Effector memory CD8-positive, alpha-beta T cell (primary cell): ENCODE measurements around the gene NEIL3.

Source experiments
- ATAC-seq: fragments of 150-1000 bp; cut with Tn5 transposase; replicated peaks from 2 replicates; pipeline ENCODE4 v1.10.0; 2021; ENCODE audit warnings: mild to moderate bottlenecking, moderate library complexity
- DNase-seq, 3 experiments: peaks; one replicate each; pipeline ENCODE4 v3.0.0; 2021
- H3K27ac Mint-ChIP-seq, 2 donors: one replicate each; pipeline ENCODE4 v1.8.0; 2022; ENCODE audit warnings: mild to moderate bottlenecking in 2 of 2, mixed read lengths in 2 of 2, moderate library complexity in 2 of 2
- H3K27me3 Mint-ChIP-seq, 2 donors: one replicate each; pipeline ENCODE4 v1.8.0; 2022; ENCODE audit warnings: mixed read lengths in 2 of 2
- H3K36me3 Mint-ChIP-seq: one replicate; pipeline ENCODE4 v1.8.0; 2022; ENCODE audit warnings: mild to moderate bottlenecking, moderate library complexity, mixed read lengths; ENCODE audit not compliant: insufficient read depth
- H3K4me1 Mint-ChIP-seq, 2 donors: one replicate each; pipeline ENCODE4 v1.8.0; 2022; ENCODE audit warnings: low read depth in 2 of 2, mixed read lengths in 2 of 2
- H3K4me3 Mint-ChIP-seq, 2 donors: one replicate each; pipeline ENCODE4 v1.8.0; 2022; ENCODE audit warnings: mild to moderate bottlenecking in 2 of 2, mixed read lengths in 2 of 2, moderate library complexity in 2 of 2
- H3K9me3 Mint-ChIP-seq, 2 donors: one replicate each; pipeline ENCODE4 v1.8.0; 2022; ENCODE audit warnings: mixed read lengths in 2 of 2

NEIL3 gene

DNA sequence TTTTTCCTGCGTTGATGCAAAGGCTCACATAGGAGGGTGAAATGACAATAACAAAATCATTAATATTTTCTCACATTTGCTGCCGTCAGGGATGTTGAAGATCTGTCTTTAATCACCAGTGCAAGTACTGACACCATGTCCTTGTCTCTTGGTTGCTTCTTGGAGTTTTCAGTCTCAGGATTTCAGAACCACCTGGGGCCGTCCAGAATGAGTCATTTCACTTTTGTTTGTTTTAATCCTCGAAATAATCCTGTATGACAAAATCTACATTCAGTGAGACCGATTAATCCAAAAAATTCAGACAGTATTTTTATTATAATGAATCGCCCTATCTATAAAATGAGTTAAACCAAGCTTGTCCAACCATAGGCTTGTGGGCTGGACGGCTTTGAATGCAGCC is 47.2 kb downstream of the NEIL3 start:
- DNase-seq (no peak), ATAC-seq (no peak)
- Mint-ChIP-seq H3K9me3 (no peaks in the 10 kb centered on the region), H3K27ac (no peak overlapping the region), H3K4me3 (no peak overlapping the region), H3K4me1 (no peaks in the 10 kb centered on the region), H3K36me3 (no peaks in the 10 kb centered on the region), H3K27me3 (no peaks in the 10 kb centered on the region)

DNA sequence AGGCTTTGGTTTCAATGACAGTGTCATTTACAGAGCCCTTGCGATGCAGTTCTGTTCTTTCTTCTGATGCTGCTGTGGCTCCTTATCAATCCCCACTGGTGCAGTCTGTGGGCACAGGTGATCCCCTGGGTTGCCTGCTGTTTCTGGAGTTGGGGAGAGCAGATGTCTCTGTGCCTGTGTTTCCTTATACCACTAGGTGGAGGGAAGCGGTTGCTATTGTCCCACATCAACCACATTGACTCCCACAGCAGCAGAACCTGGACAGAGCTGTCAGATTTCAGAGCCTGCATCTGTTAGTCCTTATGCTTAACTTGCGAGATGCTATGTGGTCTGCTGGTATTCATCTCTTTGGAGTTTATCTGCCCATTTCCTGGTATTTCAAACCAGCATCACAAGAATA is 57.7 kb downstream of the NEIL3 start:
- no peaks in the 10 kb centered on the region for H3K36me3 Mint-ChIP-seq
- no peak for DNase-seq
- ATAC-seq = peak; percentile 54
- no peak overlapping the region for H3K4me3 Mint-ChIP-seq
- H3K4me1 Mint-ChIP-seq = no peaks in the 10 kb centered on the region
- peaks cover 0 to 6% of the 10 kb centered on the region in 2 donors for H3K9me3 Mint-ChIP-seq
- no peaks in the 10 kb centered on the region for H3K27me3 Mint-ChIP-seq
- H3K27ac Mint-ChIP-seq = peak overlapping the region in 1 of 2 donors; percentile 58

DNA sequence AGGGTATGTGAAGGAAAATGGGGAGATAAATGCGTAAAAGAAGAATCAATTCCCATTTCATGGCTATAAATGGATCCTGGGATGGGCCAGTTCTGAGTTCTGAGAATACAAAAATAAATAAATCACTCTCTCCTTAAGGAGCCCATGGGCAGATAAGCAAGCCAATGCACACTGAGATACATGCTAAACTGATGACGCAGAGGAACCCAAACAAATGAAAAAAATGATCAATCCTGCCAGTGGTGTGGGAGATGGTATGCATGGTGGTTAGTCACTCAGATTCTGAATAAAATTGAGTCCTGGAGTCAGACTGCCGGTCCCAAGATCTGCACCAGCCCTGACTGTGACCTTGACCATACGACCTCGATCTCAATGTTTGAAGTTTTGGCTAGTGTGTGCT is 59.7 kb downstream of the NEIL3 start:
- Mint-ChIP-seq H3K36me3 (peaks cover 3% of the 10 kb centered on the region), H3K4me1 (no peaks in the 10 kb centered on the region), H3K27ac (no peak overlapping the region), H3K27me3 (no peaks in the 10 kb centered on the region), H3K9me3 (peaks cover 0 to 6% of the 10 kb centered on the region in 2 donors), H3K4me3 (no peak overlapping the region)
- ATAC-seq (no peak), DNase-seq (no peak)

DNA sequence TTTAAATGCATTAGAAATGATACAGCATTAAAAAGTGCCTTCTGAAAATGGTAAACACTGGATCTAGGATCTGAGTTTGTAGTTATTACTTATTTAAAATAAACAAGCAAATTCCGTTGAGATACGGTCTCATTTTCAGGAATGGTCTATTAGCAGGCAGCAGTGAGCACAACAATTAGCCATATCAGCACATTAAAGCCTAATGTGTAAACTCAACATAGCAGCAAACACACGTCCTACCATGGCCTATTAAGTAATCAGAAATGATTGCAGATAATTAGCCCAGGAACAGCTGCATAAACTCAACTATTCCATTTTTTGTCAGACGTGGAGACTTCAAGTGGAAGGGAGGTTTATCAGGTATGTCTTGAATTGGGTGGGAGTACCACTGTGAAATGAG is 61.8 kb downstream of the NEIL3 start:
- no peak for DNase-seq
- Mint-ChIP-seq H3K4me3 (no peak overlapping the region), H3K36me3 (peaks cover 3% of the 10 kb centered on the region), H3K27ac (no peak overlapping the region), H3K27me3 (no peaks in the 10 kb centered on the region), H3K9me3 (peaks cover 0 to 6% of the 10 kb centered on the region in 2 donors), H3K4me1 (no peaks in the 10 kb centered on the region)
- no peak for ATAC-seq

DNA sequence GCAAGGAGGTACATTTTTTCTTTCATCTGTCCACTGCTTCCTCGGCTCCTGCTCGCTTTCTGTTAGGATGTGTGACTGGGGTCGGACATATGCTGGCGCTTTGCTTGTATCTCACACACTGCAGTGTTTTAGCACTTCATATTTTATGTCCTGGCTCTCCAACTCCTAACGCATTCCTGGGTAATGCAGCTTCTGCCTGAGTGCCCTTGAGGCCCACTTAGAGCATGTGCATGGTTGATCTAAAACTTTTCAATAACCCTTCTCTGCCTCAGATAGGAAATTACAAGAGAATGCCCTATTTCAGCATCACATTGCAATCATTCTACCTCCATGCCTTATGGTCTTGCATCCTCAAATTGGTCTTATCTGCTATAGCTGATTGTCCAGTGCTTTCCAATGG is 65.3 kb downstream of the NEIL3 start:
- Mint-ChIP-seq H3K36me3 (peaks cover 3% of the 10 kb centered on the region), H3K9me3 (no peaks in the 10 kb centered on the region), H3K4me1 (no peaks in the 10 kb centered on the region), H3K27me3 (no peaks in the 10 kb centered on the region), H3K27ac (no peak overlapping the region), H3K4me3 (no peak overlapping the region)
- no peak for ATAC-seq
- no peak for DNase-seq

DNA sequence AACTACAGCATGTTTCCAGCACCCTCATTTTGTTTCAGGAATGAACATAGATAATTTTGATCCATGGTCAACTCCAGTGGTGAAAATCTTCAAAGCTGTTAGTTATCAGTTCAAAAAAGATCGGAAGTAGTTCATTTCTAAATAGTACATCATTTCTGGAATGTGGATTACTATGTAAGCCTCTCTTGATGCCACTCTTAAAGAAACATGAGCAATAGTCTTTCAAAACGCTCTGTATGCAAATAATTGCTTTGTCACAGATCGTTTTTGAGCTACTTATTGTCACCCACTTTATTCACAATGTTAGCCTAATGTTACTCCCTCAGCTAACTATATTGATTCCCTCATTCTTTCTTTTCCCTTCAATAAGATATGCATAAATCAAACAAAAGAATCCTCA is 65.7 kb downstream of the NEIL3 start:
- Mint-ChIP-seq H3K36me3 (peaks cover 3% of the 10 kb centered on the region), H3K4me1 (no peaks in the 10 kb centered on the region), H3K9me3 (no peaks in the 10 kb centered on the region), H3K27ac (no peak overlapping the region), H3K27me3 (no peaks in the 10 kb centered on the region), H3K4me3 (no peak overlapping the region)
- ATAC-seq (no peak), DNase-seq (no peak)

DNA sequence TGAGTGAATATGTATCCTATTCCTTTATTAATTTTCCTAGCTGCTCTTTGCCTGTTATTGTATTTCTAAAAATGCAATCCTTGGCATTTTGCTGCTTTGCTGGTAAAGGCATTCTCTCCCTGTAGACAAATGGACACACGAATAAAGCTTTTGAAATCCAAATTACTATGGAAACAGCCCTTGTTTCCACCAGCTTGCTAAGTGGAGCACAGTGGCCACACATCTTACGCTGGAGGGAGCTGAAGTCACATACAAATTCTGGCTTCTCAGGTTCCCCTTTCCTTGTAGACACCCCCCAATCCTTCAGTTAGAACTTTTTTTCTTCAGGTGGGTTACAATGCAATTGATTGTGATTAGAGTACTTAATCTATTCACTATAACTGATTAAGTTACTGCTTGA is 66.3 kb downstream of the NEIL3 start:
- no peaks in the 10 kb centered on the region for H3K27me3 Mint-ChIP-seq
- no peak for ATAC-seq
- H3K9me3 Mint-ChIP-seq = no peaks in the 10 kb centered on the region
- peaks cover 3% of the 10 kb centered on the region for H3K36me3 Mint-ChIP-seq
- no peak overlapping the region for H3K27ac Mint-ChIP-seq
- H3K4me3 Mint-ChIP-seq = no peak overlapping the region
- no peak for DNase-seq
- no peaks in the 10 kb centered on the region for H3K4me1 Mint-ChIP-seq

DNA sequence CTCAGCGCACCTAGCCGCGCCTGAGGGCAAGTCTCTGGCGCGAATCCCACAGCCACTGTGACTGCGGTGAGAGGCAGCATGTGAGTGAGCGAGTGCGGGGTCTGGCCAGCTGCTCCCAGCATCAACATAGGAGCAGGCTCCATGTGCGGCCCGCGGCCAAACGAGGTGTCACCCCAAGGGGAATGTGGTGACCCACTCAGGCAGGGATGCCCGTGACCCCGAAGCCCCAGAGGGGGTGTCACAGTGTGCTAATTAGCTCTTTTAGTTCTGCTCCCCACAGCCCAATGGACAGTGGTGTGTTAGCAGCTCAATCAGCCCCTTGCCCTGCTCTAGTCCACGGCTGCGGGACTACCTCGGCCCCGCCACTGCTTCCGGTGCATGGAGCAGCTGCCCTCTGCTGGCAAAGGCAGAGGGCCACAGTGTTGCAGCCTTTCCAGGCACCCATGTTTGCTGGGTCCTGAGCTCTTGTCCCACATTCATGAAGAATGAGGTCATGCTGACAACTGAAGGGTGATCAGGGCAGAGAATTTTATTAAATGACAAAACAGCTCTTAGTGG is 71.1 kb downstream of the NEIL3 start:
- Mint-ChIP-seq H3K4me3 (no peak overlapping the region), H3K36me3 (no peaks in the 10 kb centered on the region), H3K4me1 (no peaks in the 10 kb centered on the region), H3K27me3 (peaks cover 7 to 27% of the 10 kb centered on the region in 2 donors), H3K9me3 (no peaks in the 10 kb centered on the region), H3K27ac (peak overlapping the region in 1 of 2 donors; percentile 21)
- DNase-seq = no peak
- ATAC-seq = no peak

DNA sequence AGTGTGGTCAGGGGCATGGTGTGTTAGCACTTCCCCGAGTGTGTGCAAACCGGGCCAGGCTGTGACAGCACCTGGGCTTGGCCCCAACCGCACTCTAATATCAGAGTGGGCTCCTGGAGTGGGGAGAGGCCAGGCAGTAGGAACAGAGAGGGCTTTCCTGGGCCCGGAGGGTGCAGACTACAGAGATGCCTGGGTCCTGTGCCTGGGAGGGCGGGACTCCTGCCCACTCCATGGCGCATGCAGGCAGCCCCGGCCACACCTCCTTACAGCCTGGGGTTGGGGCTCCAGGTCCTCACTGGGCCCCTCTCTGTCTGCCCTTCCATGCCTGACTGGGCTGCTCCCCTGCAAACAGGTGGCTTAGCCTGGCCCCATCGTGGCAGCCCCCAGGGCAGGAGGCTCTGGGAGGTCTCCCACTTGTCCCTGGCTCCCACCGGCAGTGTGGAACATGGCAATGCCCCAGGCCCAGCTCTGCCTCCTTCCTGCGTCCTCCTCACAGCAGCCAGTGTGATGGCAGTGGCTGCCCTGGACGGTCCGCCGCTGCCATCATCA is 72.2 kb downstream of the NEIL3 start:
- no peaks in the 10 kb centered on the region for H3K36me3 Mint-ChIP-seq
- no peaks in the 10 kb centered on the region for H3K9me3 Mint-ChIP-seq
- H3K4me3 Mint-ChIP-seq = no peak overlapping the region
- ATAC-seq = no peak
- DNase-seq = no peak
- peaks cover 7 to 27% of the 10 kb centered on the region in 2 donors for H3K27me3 Mint-ChIP-seq
- H3K27ac Mint-ChIP-seq = no peak overlapping the region
- H3K4me1 Mint-ChIP-seq = no peaks in the 10 kb centered on the region

DNA sequence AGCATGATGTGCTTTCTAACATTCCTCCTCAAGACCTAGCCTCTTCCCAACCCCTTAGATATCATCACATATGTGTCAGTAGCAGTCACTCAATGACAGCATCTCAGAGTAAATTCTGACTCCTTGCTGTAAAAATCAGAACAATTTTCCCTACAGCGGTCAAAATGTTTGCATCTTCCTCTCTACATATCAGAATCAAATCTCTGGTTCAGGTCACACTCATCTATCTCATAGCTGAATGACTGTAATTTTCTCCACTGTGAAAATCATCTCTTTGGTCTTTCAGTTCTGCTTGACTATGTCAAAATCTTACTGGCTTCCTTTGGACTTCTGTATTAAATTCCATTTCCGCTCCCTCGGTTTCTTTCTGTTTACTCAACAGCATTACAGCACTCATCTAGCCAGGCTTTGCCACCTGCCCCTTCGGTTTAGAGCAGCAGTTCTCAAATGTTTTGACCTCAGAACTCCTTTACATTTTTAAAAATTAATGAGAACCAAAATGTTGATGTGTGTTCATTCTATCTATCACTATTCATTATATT is 75.3 kb downstream of the NEIL3 start:
- H3K27me3 Mint-ChIP-seq = peaks cover 7 to 27% of the 10 kb centered on the region in 2 donors
- H3K9me3 Mint-ChIP-seq = no peaks in the 10 kb centered on the region
- ATAC-seq = no peak
- no peak overlapping the region for H3K27ac Mint-ChIP-seq
- no peak for DNase-seq
- no peaks in the 10 kb centered on the region for H3K4me1 Mint-ChIP-seq
- no peak overlapping the region for H3K4me3 Mint-ChIP-seq
- H3K36me3 Mint-ChIP-seq = no peaks in the 10 kb centered on the region

DNA sequence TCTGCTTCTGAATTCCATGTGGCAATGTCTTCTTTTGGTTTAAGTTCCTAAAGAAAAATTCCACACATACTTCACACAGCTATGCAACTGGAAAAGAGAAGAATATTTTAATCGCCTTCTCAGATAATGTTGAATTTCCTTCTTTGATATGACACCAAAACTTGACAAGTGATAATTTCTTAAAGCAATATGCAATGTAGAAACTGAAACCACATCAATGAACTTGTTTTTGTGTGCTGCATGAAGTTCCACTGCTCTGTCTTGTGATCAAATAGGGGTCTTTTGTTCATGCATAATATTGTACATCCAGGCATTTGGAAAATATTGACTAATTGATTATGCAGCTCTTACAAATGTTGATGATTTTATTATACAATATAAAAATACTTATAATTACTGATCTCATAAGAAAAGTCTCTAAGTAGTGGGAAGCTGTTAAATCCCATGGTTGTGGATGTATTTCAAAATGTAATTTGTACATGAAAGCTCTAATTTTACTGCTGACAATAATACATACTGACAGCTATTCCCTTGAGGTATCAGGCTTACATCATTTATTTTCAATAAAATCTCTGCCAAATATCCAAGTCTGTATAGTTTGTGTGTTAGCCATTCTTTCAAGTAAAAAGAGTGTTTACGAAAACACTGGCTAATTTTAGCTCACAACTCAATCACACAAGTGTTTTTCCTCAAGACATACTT is 76.1 kb downstream of the NEIL3 start:
- H3K4me1 Mint-ChIP-seq = peaks cover 0 to 5% of the 10 kb centered on the region in 2 donors
- H3K9me3 Mint-ChIP-seq = no peaks in the 10 kb centered on the region
- H3K4me3 Mint-ChIP-seq = no peak overlapping the region
- no peak for DNase-seq
- no peaks in the 10 kb centered on the region for H3K36me3 Mint-ChIP-seq
- peaks cover 7 to 27% of the 10 kb centered on the region in 2 donors for H3K27me3 Mint-ChIP-seq
- H3K27ac Mint-ChIP-seq = no peak overlapping the region
- no peak for ATAC-seq

DNA sequence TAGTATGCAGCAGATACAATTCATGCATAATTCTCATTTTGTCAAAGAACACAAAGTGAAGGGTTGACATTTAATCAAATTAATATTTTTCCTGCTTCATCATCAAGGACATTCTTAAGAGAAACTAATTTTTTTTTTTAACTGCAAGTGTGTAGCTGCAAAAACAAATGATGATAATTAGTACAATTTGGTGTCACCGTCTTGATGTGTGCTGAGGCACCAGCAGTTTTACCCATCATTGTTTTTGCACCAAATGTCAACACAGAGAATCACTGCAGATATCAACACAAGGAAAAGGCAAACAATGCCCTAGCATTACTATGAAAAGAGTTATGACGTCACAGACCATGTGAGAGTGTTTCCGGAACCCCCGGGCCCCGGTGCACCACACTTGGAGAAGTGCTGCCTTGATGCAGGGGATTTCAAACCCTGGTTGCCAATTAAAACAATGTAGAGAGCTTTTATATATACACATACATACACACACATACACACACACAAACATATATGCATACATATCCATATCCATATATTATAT is 76.7 kb downstream of the NEIL3 start:
- Mint-ChIP-seq H3K9me3 (no peaks in the 10 kb centered on the region), H3K4me3 (no peak overlapping the region), H3K36me3 (no peaks in the 10 kb centered on the region), H3K4me1 (peaks cover 0 to 5% of the 10 kb centered on the region in 2 donors), H3K27ac (no peak overlapping the region), H3K27me3 (peaks cover 7 to 27% of the 10 kb centered on the region in 2 donors)
- DNase-seq (no peak), ATAC-seq (no peak)

DNA sequence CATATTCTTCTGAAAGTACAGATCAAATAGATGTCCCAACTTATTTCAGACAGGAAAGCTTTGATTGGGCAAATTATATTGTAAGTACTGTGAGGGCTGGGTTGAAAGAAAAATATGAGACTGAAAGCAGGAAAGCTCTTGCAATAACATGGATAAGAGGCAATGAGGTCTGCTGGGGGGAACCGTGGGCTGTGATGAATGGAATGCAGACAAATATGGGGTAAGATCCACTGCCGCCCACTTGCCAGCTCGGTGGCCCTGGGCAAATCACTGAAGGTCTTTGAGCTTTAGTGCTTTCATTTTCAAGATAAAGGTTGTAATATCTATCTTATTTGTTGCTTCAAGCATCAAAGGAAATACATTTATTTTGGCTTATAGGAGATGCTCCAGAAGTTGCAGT is 81.6 kb downstream of the NEIL3 start:
- Mint-ChIP-seq H3K9me3 (no peaks in the 10 kb centered on the region), H3K4me1 (peaks cover 8% of the 10 kb centered on the region in 2 donors), H3K27me3 (no peaks in the 10 kb centered on the region), H3K4me3 (no peak overlapping the region), H3K27ac (no peak overlapping the region), H3K36me3 (no peaks in the 10 kb centered on the region)
- ATAC-seq (no peak), DNase-seq (no peak)

DNA sequence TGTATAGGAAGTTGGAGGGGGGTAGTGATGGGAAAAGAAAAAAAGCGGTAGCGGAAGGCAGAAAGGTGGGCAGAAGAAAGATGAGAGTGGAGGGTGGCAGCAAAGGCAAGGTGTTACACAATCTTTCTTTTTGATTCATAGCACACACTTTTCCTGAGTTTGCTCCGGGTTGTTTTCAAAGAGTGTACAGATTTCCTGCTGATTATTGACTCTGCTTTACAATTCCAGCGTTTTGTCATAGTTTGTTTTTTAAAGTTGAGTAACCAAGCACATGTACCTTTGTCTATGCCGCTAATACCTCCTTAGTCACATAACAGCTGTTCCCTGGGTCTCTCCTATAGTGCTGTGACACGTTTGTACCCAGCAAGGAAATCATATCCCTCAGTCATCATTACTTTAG is 82.3 kb downstream of the NEIL3 start:
- Mint-ChIP-seq H3K27me3 (no peaks in the 10 kb centered on the region), H3K9me3 (no peaks in the 10 kb centered on the region), H3K36me3 (no peaks in the 10 kb centered on the region), H3K27ac (no peak overlapping the region), H3K4me1 (peaks cover 8% of the 10 kb centered on the region in 2 donors), H3K4me3 (no peak overlapping the region)
- ATAC-seq = no peak
- DNase-seq = no peak
